Fibroblast of skin of abdomen (primary cell): ENCODE results near the gene VPS37B.

Source experiments
- DNase-seq: peaks from one replicate; pipeline ENCODE4 v3.0.0-alpha.2; 2013

The VPS37B gene

DNA sequence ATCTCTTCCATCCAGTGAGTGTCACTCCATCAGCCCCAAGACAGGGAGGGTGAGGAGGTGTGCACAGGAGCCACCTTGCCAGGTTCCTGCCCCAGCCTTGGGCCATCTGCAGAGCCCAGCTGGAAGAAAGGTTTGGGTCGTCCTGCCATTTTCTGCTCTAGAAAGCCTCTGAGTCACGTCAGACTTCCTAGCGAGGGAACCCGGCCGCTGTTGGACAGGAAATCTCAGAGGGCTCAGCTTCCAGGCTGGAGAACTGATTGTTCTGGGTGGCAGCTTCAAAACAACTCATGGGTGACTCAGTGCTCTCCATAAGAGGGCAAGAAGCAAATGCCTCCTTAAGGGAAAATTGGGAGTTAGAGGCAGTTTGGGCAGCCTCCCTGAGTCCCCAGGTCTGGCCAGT lies 44.1 kb downstream of the VPS37B start:
- DNase-seq = peak; percentile 70

DNA sequence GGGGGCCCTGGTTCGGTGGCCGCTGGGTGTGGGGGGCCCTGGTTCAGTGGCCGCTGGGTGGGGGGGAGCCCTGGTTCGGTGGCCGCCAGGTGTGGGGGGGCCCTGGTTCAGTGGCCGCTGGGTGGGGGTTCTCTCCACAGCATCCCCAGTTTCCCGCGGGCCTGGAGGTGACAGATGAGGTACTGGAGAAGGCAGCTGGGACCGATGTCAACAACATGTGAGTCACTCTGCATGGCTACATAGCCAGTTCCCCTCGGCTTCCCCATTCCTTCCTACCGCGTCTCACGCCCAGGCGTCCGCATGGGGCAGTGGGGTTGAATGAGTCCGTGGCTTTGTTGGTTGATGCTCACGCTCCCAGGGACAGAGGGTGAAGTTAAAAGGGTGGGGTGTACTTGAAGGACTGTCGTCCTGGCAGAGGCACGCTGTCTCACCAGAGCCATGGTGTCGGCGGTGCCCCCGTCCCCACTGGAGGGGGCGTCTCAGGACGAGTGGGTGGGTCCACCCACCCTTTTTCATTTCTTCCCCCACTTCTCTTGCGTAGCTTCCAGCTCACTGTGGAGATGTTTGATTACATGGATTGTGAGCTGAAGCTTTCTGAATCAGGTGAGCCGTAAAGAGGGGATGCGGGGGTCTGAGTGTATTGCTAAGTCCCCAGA lies 45.1 kb downstream of the VPS37B start:
- DNase-seq = peak; percentile 33

DNA sequence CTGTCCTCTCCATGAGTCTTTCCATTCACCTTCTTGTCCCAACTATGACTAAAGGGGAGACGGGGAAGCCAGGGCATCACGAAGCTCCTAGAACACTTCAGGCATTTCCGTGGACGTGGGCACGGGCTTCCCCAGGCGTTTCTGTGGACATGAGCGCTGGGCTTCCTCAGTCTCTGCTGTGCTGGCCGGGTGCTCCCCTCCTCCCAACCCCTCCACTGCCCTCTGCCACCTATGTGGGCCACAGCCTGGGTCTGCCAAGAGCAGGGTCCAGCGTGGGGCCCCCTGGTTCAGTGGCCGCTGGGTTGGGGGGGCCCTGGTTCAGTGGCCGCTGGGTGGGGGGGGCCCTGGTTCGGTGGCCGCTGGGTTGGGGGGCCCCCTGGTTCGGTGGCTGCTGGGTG lies 45.9 kb downstream of the VPS37B start:
- no peak for DNase-seq

DNA sequence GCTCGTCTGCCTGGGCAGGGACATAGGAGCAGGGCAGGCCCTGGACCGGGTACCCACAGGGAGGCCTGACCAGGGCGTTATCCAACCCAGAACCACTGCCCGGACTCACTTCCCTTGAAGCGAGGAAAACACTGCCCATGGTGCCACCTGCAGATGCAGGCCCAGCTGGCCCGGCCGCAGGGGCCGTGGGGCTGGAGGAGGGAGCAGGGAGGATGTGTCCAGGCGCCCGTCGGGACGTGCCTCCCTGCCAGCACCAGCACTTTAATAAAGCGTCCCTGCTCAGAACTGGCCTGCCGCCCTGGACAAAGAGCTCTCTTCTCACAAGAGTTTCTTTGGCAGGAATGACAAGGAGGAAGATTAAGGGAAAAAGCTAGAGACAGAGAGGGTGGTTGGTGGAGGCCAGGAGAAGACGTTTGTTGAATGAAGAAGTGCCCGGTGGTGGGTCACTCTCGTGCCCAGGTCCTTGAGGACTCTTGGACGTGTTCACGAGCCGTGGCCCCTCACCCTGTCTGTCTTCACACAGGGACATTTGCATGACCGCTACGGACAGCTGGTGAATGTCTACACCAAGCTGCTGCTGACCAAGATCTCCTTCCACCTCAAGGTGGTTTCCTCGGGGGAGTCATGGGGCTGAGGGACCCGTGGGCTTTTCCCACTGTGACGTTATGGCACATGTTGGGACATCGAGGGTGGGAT lies 46.4 kb downstream of the VPS37B start:
- no peak for DNase-seq

DNA sequence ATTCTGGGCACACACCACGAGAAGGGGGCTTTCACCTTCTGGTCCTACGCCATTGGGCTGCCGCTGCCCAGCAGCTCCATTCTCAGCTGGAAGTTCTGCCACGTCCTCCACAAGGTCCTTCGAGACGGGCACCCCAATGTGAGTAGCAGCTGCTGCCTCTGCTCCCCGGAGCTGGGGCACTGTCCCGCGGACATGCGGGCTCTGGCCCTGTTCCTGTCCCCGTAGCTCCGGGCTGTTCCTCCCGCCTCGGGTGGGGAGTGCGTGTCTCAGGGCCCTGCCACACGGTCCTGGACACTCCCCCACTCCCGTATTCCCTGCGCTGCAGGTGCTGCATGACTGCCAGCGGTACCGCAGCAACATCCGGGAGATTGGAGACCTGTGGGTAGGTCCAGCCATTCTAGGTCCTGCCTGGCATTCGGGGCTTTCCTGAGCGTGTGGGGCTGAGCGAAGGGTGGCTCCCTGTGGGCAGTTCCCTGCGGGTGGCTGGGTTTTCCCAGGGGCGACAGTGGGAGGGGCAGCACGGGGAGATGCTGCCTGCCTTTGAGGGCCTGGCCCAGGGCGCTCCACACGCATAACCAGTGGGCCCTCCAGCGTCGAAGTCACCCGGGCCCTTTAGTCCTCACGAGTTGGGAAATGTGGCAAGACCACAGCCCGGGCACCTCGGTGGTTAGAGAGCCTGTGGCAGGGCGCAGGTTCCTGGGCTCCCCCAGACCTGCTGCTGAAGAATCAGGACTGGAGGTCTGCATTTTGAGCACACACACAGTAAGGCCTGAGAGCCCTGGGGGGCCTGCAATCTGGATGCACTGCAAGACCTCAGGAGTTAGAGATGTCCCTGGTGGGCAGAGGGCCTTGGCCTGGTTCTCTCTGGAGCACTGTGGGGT lies 47.2 kb downstream of the VPS37B start:
- DNase-seq = no peak

DNA sequence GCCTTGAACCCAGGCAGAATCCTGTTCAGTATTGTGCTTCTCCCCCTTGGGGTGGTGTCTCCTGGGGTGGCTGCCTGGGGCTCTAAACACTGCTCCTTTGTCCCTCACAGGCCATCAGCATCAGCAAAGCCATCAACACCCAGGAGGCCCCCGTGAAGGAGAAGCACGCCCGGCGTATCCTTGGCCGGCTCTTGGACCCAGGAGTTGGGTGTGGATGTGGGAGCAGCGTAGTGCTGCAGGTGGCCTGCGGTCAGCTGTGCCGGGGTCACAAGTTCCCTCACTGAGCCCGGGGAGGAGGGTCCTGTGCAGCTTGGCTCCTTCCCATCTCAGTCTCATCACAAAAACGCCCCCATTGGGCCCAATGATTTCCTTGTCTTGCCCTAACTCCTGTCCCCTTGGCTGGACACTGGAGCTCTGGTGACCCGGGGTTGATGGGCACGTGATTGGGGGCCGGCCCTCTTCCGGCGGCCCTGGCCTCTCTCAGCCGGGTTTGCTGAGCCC lies 48.0 kb downstream of the VPS37B start:
- DNase-seq = no peak

DNA sequence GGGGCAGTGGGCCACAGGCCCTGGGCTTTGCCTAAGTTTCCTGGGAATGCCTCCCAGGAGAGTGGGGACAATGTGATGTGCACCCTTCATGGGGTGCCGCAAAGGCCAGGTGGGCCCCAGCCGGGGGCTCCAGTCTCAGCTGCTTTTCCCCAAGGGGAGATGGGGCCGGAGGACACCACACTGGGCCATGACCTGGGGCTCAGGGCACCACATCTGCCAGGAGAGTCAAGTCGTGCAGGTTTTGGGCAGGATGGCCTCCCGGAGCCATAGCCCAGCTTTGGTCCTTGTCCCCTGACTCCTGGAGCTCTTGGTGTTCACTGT lies 48.4 kb downstream of the VPS37B start:
- no peak for DNase-seq

DNA sequence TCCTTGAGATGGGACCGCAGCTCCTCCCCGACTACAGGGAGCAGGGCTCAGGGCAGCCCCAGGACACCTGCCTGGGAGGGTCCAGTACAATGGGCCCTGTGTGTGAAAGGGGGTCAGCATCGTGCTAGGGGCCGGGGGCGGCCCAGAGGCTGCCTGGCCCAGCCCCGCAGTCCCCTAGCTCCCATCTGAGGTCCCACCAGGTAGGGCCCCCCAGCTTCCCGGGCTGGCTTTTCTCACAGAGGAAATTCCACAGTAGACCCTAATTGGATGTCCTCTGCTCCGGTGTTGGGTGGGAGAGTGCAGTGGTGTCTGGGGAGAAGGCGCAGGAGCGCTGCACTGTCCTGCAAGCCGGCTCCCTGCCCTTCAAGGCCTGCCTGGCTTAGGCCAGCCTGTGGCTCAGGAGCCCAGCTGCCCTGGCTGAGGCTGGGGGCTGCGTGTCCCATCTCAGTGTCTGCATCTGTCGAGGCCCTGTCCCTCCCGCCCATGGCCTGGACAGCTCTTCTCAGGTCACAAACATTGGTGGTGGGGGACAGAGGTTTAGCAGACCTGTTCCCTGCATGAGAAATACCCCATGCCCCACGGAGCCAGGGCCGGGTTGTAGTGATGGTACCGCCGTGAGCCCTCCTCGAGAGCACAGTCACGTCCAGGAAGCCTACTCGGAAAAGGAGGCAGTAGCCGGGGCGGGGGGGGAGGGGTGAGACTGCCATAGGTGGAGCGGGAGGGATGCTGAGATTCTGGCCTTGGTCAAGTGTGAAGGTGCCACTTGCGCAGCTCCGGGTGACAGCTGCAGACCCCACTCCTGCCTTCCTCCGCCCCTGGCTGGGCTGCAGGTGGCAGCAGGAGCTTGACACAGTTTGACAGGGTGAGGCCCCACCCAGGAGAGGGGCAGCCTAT lies 49.1 kb downstream of the VPS37B start:
- DNase-seq = no peak

DNA sequence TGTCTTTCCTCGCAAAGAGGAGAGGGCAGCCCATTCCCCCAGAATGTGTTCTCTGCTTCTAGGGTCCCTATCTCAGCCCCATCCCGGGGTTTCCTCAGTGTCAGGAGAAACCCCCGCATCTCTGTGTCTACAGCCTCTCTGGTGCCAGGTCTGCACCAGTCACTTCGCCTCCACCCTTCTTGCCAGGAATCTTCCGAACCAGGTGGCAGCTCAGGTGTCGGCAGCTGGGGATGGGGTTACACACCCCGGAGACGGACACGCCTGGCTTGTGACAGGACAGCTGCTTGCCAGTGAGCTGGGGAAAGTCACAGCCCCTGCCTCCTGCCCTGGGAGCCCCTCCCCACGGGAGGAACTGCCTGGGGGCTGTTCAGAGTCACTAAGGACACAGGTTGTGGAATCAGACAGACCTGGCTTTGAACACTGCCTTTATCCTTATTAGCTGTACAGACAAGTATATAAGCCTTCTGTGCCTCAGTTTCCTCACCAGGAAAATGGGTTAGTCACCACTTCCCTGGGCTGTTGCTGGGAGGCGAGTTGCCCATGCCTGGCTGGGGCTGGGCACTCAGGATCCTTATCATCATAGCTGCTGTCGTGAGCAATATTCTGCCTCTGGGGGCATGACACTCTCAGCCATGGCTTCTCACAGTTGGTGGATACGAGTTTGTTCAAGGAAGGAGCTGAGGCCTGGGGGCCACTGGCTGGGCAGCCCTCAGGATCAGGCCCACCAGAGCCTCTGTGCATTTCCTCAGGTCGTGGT lies 49.9 kb downstream of the VPS37B start:
- DNase-seq = no peak

DNA sequence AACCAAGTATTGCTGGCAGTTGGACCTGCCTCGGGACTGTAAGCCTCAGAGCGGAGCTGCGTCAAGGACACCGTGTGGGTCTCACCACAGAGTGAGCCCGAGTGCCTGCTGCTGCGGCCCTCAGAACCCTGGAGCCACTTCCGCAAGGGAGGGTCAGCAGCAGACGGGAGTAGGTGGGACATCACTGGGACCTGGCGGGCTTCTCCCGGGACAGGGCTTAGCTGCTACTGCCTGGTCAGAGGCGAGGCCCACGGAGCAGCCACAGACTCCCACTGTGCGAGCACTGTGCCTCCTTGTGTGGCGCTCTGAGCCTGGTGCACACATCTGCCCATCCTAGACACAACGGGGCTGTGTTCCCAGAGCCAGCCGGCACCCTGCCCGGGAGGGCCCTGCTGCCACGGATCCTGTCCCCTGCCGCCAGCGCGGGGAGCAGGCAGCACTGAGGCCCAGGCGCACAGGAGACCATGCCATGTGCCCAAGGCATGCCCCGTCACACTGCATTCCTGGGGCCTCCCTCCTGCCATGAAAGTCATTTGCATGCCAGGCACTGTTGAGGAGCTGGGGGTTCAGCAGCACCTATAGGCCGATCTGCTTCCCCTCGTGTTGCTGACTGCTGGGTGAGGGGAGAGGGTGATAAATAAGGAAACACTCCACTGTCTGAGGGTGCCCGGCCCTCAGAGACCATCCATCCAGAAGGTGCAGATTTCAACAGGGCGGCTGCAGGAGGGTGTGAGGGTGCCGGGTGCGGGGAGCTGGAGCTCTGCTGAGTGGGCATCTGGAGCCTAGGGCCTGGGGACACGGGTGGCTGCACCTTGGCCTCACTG lies 50.7 kb downstream of the VPS37B start:
- DNase-seq = no peak

DNA sequence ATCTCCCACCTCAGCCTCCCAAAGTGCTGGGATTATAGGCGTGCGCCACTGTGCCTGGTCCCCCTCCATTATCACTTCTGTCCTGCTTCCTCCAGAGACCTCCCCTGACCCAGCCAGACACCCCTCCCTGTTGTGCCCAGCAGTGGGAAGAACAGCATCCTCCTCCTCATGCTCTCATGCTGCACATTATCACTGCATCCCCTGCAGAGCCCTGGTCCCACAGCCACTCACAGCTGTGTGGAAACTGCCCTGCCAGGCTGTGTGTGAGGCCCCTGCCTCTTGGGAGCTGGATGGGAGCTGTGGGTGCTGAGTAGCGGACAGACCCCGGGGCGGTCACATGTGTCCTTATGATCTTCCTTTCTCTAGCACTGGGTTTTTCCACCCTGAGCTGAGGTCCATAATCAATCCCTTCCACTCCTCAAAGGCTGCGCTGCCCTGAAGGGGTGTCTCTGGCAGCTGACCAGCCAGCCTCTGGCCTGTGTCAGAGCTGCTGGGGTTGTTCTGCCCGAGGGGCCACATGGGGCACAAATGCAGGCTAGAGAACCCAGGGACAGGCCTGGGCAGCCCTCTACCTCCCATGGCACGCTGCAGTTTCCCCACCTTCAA lies 51.5 kb downstream of the VPS37B start:
- DNase-seq = no peak

DNA sequence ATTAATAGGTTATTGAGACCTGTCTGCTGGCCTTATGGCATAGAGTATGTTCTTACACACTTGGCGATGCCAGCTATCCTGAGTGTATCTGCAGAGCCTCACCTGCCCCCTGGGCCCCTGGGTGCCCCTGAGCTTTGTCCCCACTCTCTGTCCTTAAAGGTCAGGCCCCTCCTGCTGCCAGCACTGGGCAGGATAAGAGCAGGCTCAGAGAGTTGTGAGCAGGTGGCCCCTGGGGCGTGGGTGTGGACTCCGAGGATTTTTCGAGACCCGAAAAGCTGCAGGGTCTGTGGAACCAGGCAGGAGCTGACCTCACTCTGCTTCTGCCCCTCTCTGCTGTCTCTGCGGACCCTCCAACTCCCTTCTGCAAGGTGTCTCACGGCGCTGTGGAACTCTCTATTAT lies 52.5 kb downstream of the VPS37B start:
- DNase-seq = no peak

DNA sequence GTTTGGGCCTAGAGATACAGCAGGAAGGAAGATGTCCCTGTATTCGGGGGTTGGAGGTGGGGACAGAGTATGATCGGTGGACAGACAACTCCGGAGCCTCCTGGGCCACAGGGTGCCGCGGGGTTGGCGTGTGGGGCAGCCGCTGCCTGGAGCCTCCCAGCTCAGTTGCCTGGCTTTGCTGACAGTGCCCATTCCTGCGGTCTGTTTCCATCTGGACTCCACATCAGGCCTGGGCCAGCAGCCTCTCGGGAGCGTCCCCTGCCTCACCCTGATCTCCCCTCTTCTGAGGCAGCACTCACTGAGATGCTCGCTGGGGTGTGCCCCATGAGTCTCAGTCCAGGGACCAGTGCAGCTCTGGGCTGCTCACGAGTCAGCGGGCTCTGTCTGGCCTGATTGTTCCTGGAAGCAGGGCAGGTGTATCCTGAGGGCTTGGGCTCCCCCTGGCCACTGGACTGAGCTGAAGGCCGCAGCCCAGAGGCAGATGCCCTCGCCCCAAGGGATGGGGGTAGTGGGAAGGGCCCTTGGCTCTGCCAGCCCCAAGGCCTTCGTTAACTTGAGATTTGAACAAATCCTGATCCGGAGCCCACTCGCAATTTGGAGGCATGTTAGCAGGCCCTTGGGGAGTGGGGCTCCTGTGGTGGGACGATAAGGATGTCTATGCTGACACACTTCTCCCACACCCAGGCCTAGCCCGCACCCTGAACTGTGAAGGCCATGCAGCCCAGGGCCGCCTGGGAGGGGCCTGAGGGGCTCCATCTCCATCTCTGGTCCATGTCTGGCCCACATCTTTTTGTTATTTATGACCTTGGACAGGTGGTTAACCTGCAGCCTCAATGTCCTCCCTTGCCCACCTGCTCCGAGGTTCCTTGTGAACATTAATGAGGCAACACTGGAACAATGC lies 53.2 kb downstream of the VPS37B start:
- no peak for DNase-seq

DNA sequence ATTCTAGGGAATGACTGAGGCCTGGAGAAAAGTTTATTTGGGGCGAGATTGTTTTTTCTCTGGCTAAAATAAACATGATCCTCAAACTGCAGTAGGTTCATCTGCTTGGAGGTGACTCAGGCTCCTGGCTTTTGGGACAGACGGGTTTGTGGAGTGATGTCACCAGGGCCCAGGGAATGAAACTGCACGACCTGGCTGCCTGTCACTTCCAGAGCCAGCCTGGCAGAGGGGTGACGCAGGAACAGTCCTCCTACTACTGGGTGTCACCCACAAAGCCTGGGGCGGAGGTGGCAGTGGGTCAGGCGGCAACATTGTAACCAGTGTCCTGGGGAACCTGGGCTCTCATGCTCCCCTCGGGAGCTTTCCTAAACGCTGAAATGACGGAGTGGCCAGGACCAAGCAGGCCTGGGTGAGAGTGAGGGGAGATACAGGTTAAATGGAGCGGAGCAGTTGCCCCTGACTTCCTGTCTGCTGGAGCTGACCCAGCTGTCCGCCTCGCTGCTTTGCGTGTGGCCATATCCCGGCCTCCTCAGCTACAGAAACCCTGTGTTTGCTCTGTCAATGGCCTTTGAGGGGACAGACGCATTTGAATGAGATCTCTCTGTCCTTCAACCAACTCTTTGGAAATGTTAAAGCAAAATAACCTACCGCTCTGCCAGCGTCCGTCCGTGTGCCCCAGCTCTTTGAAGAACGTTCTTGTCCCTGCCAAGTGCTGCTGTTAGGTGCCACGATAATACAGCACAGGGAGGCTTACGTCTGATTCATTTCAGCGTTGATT lies 54.2 kb downstream of the VPS37B start:
- peak; percentile 48 for DNase-seq

DNA sequence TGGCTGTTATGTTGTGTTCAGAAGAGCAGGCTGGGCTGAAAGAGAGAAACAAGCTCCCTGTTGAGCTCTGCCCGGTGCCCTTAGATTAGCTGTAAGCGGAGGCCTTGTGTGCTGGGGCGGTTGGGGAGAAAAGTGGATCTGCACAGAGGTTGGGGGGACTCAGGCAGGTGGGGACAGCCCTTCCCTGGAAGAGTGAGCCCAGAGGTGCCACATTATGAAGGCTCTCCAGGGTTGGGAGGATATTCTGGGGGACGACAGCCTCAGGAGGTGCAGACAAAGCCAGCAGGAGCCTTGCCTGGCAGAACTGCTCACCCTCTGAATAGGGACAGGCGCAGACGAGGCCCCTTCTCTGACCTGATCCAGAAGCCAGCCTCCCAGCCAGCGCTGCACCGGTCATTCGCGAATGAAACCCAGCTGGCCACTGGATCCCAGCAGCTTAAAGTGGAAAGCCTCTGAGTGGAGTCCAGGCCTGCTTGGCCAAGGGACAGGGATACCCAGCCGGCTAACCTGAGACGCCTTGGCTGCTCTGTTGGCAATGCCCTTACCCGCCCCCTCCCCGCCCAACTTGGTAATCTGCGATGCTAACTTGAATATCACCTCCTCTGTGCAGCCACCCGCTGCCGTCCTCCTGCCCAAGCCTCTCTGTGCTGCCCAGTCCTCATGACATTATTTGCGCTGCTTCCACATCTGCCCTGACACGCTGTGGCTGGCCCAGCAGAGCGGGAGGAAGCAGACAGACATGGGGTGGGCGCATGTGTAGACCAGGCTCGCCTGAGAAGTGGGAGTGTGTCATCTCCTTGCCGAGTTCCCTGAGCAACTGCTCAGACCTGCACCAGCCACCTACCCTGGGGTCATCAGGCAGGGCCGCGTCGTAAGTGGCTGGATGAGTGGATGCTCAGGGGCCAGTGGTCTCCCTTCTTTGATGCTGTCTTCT lies 55.1 kb downstream of the VPS37B start:
- peak; percentile 19 for DNase-seq

DNA sequence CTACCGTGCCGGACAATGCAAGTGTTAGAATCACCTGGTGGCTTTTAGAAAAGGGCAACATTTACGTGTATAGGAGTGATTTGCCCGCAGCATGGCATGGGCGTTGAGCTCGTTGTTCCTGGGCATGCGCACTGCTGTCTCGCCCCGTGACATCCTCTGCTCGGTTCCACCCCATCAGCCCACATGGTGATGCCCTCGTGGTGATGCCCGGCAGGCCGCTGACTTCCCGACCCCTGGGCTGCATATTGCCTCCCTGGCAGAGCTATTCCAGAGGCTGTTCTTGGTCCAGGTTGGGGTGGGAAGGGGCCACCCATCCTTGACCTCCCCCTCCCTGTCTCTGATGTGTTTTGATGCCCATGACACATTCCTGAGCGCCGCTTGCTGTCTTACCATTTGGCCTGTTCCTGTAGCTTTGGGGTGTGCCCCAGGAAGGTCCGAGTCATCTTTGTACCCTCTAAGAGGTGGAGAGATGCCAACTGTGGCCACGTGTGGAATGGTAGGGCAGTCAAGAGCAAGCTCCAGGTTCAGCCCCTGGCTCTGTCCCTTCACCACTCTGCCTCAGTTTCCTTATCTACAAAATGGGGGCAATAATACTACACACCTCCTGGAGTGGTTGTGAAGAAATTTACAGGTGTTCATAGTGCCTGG lies 55.9 kb downstream of the VPS37B start:
- no peak for DNase-seq

DNA sequence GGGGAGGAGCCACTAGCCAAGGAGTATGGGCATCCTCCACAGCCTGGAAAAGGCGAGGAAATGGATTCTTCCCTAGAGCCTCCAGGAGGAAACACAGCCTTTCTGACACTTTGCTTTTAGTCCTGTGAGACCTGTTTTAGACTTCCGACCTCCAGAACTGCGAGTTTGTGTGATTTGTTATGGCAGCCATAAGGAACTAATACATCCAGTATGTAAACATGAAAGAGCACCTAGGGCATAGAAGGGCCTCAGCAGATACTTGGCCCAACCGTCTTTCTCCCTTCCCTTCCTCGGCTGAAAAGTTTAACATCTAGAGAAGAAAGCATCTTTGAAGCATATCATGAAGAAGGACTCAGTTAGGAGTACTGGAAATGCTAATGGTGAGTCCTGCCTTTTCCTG lies 57.1 kb downstream of the VPS37B start:
- no peak for DNase-seq
